Tibial nerve (tissue), 4 donors: ENCODE results near the gene ZNF83. TPM values are rescaled to one million over a fixed set of nuclear protein-coding genes. Genes with fewer than 3 reads are reported as not detected.
"Not testable (repeated sequence)": the region's sequence is repeated elsewhere in the genome, so short reads cannot be mapped to it uniquely, and the experiment has no call there.

Source experiments
- DNase-seq, 2 donors: peaks; one replicate each; pipeline ENCODE4 v3.0.0-alpha.2; 2019; ENCODE audit warnings: low spot score in 2 of 2
- H3K27ac ChIP-seq, 4 donors: fragments of 200-600 bp; sonication (generic) in 3 of 4; one replicate each; pipeline ENCODE4 v1.5.1; 2017 to 2019; ENCODE audit warnings: mild to moderate bottlenecking in 1 of 4
- H3K27me3 ChIP-seq, 2 donors: fragments of 200-600 bp; sonication (generic) in 1 of 2; one replicate each; pipeline versions ENCODE4 v1.5.1 to v1.6.0; 2017 to 2019
- H3K36me3 ChIP-seq, 3 donors: fragments of 200-600 bp; sonication (generic); one replicate each; pipeline ENCODE4 v1.5.1; 2018 to 2019
- H3K4me1 ChIP-seq, 4 donors: fragments of 200-600 bp; sonication (generic) in 3 of 4; one replicate each; pipeline ENCODE4 v1.5.1; 2017 to 2019
- H3K4me3 ChIP-seq, 4 donors: fragments of 200-600 bp; sonication (generic) in 3 of 4; one replicate each; pipeline ENCODE4 v1.5.1; 2017 to 2019; ENCODE audit warnings: mild to moderate bottlenecking in 1 of 4, moderate library complexity in 1 of 4
- H3K9me3 ChIP-seq, 4 donors: fragments of 200-600 bp; sonication (generic) in 3 of 4; one replicate each; pipeline ENCODE4 v1.5.1; 2017 to 2019
- EP300 ChIP-seq, 2 donors: sonication (generic); formaldehyde crosslinking; IDR thresholded peaks; one replicate each; pipeline ENCODE4 v1.6.1; 2017; ENCODE audit warnings: antibody characterized with exemption in 2 of 2, mild to moderate bottlenecking in 1 of 2
- POLR2A ChIP-seq, 2 donors: fragments of 450-650 bp; IDR thresholded peaks; one replicate each; pipeline ENCODE4 v1.6.1; 2017; ENCODE audit warnings: antibody characterized with exemption in 2 of 2, mild to moderate bottlenecking in 2 of 2, moderate library complexity in 2 of 2
- WGBS, 2 donors: methylation state at CpG; one replicate each; pipeline ENCODE4 v1.1.5; 2018; 5-methylcytosine and 5-hydroxymethylcytosine counted together
- total RNA-seq, 4 donors: library from RNA; depleted of rRNA; stranded (reverse); fragments of >200 nt; gene quantifications; one replicate each; pipeline ENCODE4 v1.1.0, GENCODE V29; 2016
- TF ChIP-seq, protein P1 (sequence below), 5 experiments: fragments of 200-600 bp in 3 of 5; fragments of 450-650 bp in 2 of 5; sonication (generic) in 3 of 5; IDR thresholded peaks; one replicate each; pipeline ENCODE4 v1.5.1; 2016 to 2019; ENCODE audit warnings: antibody characterized with exemption in 5 of 5, mild to moderate bottlenecking in 3 of 5, moderate library complexity in 2 of 5

Gene ZNF83
- total RNA-seq, 4 donors from 2014 or later = 73.4 to 92.6 (median 81.7) TPM

DNA sequence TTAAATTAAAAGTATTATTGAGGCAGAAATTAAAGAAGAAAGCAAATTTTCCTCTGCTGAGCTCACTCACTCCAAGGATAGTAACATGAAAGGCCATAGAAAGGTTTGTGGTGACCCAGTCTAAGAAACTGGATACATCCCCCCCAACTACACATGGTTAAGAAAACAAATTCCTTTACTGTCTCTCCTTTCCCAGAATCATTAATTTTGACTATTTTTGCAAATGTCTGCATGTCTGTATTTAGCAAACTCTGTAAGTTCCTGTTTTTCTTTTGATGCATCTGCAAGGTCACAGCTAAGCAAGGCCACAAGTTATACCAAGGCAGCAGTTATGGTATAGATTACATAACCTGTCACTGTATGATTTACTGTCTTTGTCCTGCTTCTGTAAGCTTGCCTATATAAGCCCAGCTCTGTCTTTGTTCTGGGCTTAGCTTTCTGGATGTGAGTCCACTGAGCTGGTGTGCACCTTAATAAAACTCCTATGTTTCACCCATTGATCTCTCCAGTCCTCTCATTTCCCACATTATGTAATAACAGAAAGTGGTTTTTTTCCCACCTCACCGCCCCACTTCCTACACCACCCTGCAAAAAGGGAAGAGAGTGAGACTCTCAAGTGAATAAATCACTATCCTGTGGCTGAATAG lies 8.5 kb upstream of the ZNF83 start:
- Histone ChIP-seq H3K36me3 (peaks cover 0 to 78% (median 0%) of the 10 kb centered on the region in 3 donors), H3K9me3 (peaks cover 0 to 25% (median 1%) of the 10 kb centered on the region in 4 donors), H3K4me3 (no peak overlapping the region), H3K27ac (no peak overlapping the region), H3K4me1 (no peaks in the 10 kb centered on the region), H3K27me3 (no peaks in the 10 kb centered on the region)
- TF ChIP-seq EP300 (IDR thresholded peaks at IDR 0.05) (no peak), POLR2A (IDR thresholded peaks at IDR 0.05) (no peak)
- TF ChIP-seq, protein P1, sequence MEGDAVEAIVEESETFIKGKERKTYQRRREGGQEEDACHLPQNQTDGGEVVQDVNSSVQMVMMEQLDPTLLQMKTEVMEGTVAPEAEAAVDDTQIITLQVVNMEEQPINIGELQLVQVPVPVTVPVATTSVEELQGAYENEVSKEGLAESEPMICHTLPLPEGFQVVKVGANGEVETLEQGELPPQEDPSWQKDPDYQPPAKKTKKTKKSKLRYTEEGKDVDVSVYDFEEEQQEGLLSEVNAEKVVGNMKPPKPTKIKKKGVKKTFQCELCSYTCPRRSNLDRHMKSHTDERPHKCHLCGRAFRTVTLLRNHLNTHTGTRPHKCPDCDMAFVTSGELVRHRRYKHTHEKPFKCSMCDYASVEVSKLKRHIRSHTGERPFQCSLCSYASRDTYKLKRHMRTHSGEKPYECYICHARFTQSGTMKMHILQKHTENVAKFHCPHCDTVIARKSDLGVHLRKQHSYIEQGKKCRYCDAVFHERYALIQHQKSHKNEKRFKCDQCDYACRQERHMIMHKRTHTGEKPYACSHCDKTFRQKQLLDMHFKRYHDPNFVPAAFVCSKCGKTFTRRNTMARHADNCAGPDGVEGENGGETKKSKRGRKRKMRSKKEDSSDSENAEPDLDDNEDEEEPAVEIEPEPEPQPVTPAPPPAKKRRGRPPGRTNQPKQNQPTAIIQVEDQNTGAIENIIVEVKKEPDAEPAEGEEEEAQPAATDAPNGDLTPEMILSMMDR (IDR thresholded peaks at IDR 0.05) = no peak
- WGBS, 2 donors = 93 to 94% methylated on average over 1 of the region's 1 CpG
- DNase-seq = no peak

DNA sequence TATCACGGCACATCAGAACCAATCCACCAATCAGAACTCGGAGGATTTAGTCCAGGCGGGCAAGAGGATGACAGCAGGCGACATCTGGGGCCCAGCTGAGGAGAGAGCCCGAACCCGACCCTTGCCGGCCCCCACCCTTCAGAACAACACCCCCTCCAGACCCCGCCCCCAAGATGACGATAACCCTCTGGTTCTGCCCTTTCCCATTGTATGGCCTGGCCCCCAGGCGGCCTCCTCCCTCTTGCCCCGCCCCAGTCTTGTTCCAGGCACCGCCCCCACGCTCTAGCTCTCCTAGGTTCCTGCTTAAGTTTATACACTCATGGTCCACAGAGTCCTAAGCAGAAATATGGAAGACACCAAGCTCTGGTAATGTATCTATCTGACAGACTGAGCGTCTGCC lies 2.8 kb upstream of the ZNF83 start:
- Histone ChIP-seq H3K27ac (no peak overlapping the region), H3K27me3 (no peaks in the 10 kb centered on the region), H3K4me3 (no peak overlapping the region), H3K9me3 (peaks cover 0 to 6% (median 0%) of the 10 kb centered on the region in 4 donors), H3K4me1 (peaks cover 0 to 21% (median 3%) of the 10 kb centered on the region in 4 donors), H3K36me3 (peaks cover 0 to 24% (median 0%) of the 10 kb centered on the region in 3 donors)
- 54 to 60% methylated on average over 14 of the region's 14 CpGs for WGBS, 2 donors
- TF ChIP-seq POLR2A (IDR thresholded peaks at IDR 0.05) = no peak
- TF ChIP-seq, protein P1 (IDR thresholded peaks at IDR 0.05) = no peak
- TF ChIP-seq EP300 (IDR thresholded peaks at IDR 0.05) = no peak
- DNase-seq = no peak

DNA sequence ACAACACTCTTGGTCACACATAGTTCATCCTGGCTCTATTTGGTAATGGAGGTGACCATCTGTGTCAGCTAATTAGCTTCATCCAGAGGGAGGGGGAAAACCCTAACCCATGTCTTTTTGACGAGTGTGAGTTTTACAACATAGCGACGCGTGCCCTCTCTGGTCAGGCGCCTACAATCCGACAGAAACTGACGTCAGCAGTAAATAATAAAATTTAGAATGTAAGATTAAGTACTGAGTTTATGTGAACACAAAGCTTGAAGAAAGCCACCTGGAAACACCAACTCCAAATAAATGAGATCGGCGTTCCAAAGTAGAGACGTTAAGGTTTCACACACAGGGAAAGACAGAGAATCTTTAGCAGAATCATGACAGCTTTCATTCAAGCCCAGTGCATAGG lies 1.8 kb upstream of the ZNF83 start:
- DNase-seq = no peak
- Histone ChIP-seq H3K36me3 (peaks cover 0 to 17% (median 0%) of the 10 kb centered on the region in 3 donors), H3K27ac (no peak overlapping the region), H3K4me3 (no peak overlapping the region), H3K27me3 (no peaks in the 10 kb centered on the region), H3K9me3 (peaks cover 0 to 3% (median 0%) of the 10 kb centered on the region in 4 donors), H3K4me1 (peaks cover 0 to 21% (median 3%) of the 10 kb centered on the region in 4 donors)
- TF ChIP-seq, protein P1 (IDR thresholded peaks at IDR 0.05) = no peak
- 82 to 90% methylated on average over 10 of the region's 10 CpGs for WGBS, 2 donors

DNA sequence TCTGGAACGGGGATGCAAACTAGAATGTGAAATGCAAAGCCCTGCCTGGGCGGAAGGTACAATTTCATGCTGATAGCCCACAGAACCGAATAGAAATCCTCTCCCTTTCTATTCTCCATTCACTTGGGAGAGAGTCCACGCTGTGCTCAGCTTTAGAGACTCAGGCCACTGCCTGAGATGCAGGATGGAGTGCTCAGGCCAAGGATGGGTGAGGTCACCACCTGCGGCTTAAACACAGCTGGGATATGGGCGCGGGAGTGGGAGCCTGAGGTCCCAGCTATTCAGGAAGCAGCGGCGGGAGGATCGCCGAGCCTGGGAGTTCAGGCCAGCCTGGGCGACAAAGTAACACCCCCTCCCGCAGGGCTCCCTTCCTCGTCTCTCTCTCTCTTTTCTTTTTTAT lies 446 bp upstream of the ZNF83 start:
- peaks cover 0 to 3% (median 0%) of the 10 kb centered on the region in 4 donors for H3K9me3 ChIP-seq
- no peaks in the 10 kb centered on the region for H3K27me3 ChIP-seq
- H3K27ac ChIP-seq = peak overlapping the region in 2 of 4 donors; percentile 82 to 88
- peaks cover 0 to 21% (median 3%) of the 10 kb centered on the region in 4 donors for H3K4me1 ChIP-seq
- H3K4me3 ChIP-seq = peak overlapping the region; percentile 64 to 73 (median 68)
- peaks cover 0 to 16% (median 0%) of the 10 kb centered on the region in 3 donors for H3K36me3 ChIP-seq
- TF ChIP-seq, protein P1 (IDR thresholded peaks at IDR 0.05) = no peak
- TF ChIP-seq EP300 (IDR thresholded peaks at IDR 0.05) = no peak
- no peak for TF ChIP-seq POLR2A (IDR thresholded peaks at IDR 0.05)
- DNase-seq = no peak
- 3 to 10% methylated on average over 14 of the region's 14 CpGs for WGBS, 2 donors

DNA sequence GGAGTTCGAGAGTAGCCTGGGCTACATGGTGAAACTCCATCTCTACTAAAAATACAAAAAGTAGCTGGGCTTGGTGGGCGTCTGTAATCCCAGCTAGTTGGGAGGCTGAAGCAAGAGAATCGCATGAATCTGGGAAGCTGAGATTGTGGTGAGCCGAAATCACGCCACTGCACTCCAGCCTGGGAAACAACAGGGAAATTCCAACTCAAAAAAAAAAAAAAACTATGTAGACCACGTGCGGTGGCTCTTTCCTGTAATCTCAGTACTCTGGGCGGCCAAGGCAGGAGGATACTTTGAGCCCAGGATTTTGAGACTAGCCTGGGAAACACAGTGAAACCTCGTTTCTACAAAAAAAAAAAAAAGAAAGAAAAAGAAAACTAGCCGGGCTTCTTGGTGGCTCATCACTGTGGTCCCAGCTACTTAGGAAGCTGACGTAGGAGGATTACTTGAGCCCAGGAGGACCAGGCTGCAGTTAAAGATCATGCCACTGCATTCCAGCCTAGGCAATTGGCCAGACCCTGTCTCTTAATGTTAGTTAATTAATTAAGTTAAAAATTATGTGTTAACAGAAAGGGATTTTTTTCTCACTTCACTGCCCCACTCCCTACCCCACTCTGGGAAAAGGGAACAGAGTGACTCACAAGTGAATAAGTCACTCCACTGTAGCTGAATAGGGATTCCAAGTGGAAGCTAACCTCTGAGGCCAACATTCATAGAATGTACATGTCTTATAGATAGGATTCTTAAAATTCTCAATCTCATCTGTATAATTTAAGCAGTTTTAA lies 2.2 kb downstream of the ZNF83 start:
- DNase-seq = no peak
- H3K27ac ChIP-seq = no peak overlapping the region
- no peaks in the 10 kb centered on the region for H3K27me3 ChIP-seq
- no peak overlapping the region for H3K4me3 ChIP-seq
- H3K36me3 ChIP-seq = peaks cover 0 to 17% (median 0%) of the 10 kb centered on the region in 3 donors
- H3K4me1 ChIP-seq = peaks cover 0 to 21% (median 3%) of the 10 kb centered on the region in 4 donors
- TF ChIP-seq, protein P1 (IDR thresholded peaks at IDR 0.05) = no peak
- no peak for TF ChIP-seq POLR2A (IDR thresholded peaks at IDR 0.05)
- no peak for TF ChIP-seq EP300 (IDR thresholded peaks at IDR 0.05)
- WGBS, 2 donors = 89 to 90% methylated on average over 11 of the region's 11 CpGs
- H3K9me3 ChIP-seq = peaks cover 0 to 2% (median 0%) of the 10 kb centered on the region in 4 donors

DNA sequence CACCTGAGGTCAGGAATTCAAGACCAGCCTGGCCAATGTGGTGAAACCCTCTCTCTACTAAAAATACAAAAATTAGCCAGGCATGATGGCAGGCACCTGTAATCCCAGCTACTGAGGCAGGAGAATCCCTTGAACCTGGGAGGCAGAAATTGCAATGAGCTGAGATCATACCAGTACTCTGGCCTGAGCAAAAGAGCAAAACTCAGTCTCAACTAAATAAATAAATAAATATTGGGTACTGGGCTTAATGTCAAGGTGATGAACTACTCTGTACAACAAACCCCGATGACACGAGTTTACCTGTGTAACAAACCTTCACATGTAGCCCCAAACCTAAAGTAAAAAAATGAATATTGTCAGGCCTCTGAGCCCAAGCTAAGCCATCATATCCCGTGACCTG lies 10.7 kb downstream of the ZNF83 start:
- not testable (repeated sequence) for H3K27ac ChIP-seq, DNase-seq, H3K9me3 ChIP-seq, H3K4me3 ChIP-seq, H3K27me3 ChIP-seq, H3K4me1 ChIP-seq
- peaks cover 0 to 69% (median 8%) of the 10 kb centered on the region in 3 donors for H3K36me3 ChIP-seq
- WGBS, 2 donors = 94 to 98% methylated on average over 3 of the region's 3 CpGs
